Fibroblast of lung (primary cell): ENCODE measurements around the gene NAV3. TPM values are rescaled to one million over a fixed set of nuclear protein-coding genes. Genes with fewer than 3 reads are reported as not detected.

Experiments
- DNase-seq, 2 donors: peaks; one replicate each; pipeline versions ENCODE4 v3.0.0 to v3.0.0-alpha.2; 2010; ENCODE audit warnings: low read depth in 2 of 2
- H2AFZ ChIP-seq: 2 replicates; pipeline ENCODE4 v1.5.1; 2012; ENCODE audit warnings: low read length, control low read depth, inconsistent platforms
- H3K27ac ChIP-seq: 2 replicates; pipeline ENCODE4 v1.5.1; 2011; ENCODE audit warnings: low read length, control low read depth; ENCODE audit not compliant: insufficient read depth
- H3K27me3 ChIP-seq: 2 replicates; pipeline ENCODE4 v1.5.1; 2011; ENCODE audit warnings: mild to moderate bottlenecking, low read length; ENCODE audit not compliant: control insufficient read depth, insufficient read depth
- H3K36me3 ChIP-seq: 2 replicates; pipeline ENCODE4 v1.5.1; 2011; ENCODE audit warnings: low read length; ENCODE audit not compliant: control insufficient read depth, insufficient read depth
- H3K4me1 ChIP-seq: 2 replicates; pipeline ENCODE4 v1.5.1; 2011; ENCODE audit warnings: low read length; ENCODE audit not compliant: control insufficient read depth, insufficient read depth; ENCODE audit errors: extremely low read depth
- H3K4me2 ChIP-seq: 2 replicates; pipeline ENCODE4 v1.5.1; 2011; ENCODE audit warnings: low read length, control low read depth; ENCODE audit not compliant: insufficient read depth; ENCODE audit errors: extremely low read depth
- H3K4me3 ChIP-seq, 4 experiments: fragments of 200-600 bp in 1 of 4; sonication (generic) in 1 of 4; replicated peaks in 1 of 4; 2 replicates each; pipeline ENCODE4 v1.5.1; 2011 to 2016; ENCODE audit warnings: low read length in 4 of 4, low read depth in 3 of 4, mild to moderate bottlenecking in 3 of 4, control low read depth in 2 of 4, inconsistent platforms in 1 of 4, mixed read lengths in 1 of 4; ENCODE audit not compliant: insufficient read depth in 1 of 4; ENCODE audit errors: control extremely low read depth in 1 of 4
- H3K79me2 ChIP-seq: 2 replicates; pipeline ENCODE4 v1.5.1; 2012; ENCODE audit warnings: mild to moderate bottlenecking, low read length, inconsistent platforms; ENCODE audit not compliant: control insufficient read depth, insufficient read depth
- H3K9ac ChIP-seq: 2 replicates; pipeline ENCODE4 v1.5.1; 2011; ENCODE audit warnings: mild to moderate bottlenecking, low read length, control low read depth; ENCODE audit not compliant: insufficient read depth
- H3K9me3 ChIP-seq: 2 replicates; pipeline ENCODE4 v1.5.1; 2012; ENCODE audit warnings: low read depth, low read length; ENCODE audit not compliant: control insufficient read depth, insufficient read depth
- H4K20me1 ChIP-seq: 2 replicates; pipeline ENCODE4 v1.5.1; 2011; ENCODE audit warnings: low read length; ENCODE audit not compliant: control insufficient read depth, insufficient read depth; ENCODE audit errors: extremely low read depth
- EZH2 ChIP-seq: IDR thresholded peaks from 2 replicates; pipeline ENCODE4 v1.5.1; 2012; ENCODE audit warnings: low read length, control low read depth, mild to moderate bottlenecking; ENCODE audit errors: missing control alignments
- polyA plus RNA-seq, 2 donors: library from polyadenylated mRNA; depleted of rRNA in 1 of 2; stranded (reverse) in 1 of 2; unstranded in 1 of 2; fragments of >200 nt; gene quantifications; 2 replicates each; pipeline ENCODE4 v1.2.1, GENCODE V29; 2011 to 2012; ENCODE audit warnings: missing spikeins in 1 of 2
- total RNA-seq: library from RNA; depleted of rRNA; stranded (reverse); fragments of >200 nt; gene quantifications from 2 replicates; pipeline ENCODE4 v1.2.1, GENCODE V29; 2014
- TF ChIP-seq, protein P1 (sequence below), 2 donors: IDR thresholded peaks in 1 of 2; conservative IDR thresholded peaks in 1 of 2; 1 replicate in 1 of 2; 2 replicates in 1 of 2; pipeline ENCODE4 v1.5.1; 2011 to 2012; ENCODE audit warnings: low read length in 2 of 2, control low read depth in 1 of 2, inconsistent platforms in 1 of 2, low read depth in 1 of 2, mild to moderate bottlenecking in 1 of 2

Gene NAV3
- total and polyA plus RNA-seq, 2 donors (not counting 1 experiment from before 2014, with no cell fraction given) = 30.8 to 60.6 TPM

DNA sequence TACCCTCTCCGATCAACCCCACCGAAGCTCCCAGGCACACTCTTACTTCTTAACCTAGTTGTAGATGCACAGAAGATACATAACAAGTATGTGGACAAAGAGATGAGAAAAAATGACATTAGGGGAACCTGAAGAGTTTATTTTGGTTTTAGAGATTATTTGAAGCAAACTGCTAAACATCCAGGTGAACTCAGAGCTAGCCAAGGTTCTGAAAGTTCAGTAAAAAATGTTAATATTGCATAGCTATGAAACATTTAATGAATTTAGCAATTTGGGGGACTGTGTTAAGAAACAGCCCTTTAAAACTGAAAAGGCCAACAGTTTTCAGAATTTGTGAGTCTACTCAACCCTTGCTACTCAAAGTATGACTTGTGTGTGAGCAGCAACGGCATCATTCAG lies 174.4 kb downstream of the NAV3 start:
- Histone ChIP-seq H3K4me2 (no peak overlapping the region), H3K4me3 (no peak overlapping the region), H3K4me1 (no peaks in the 10 kb centered on the region), H3K9ac (no peak overlapping the region), H3K27me3 (no peaks in the 10 kb centered on the region), H3K27ac (no peak overlapping the region), H3K9me3 (no peaks in the 10 kb centered on the region), H4K20me1 (no peaks in the 10 kb centered on the region), H3K79me2 (peaks cover 11% of the 10 kb centered on the region), H3K36me3 (peaks cover 10% of the 10 kb centered on the region), H2AFZ (no peak overlapping the region)
- DNase-seq = no peak
- TF ChIP-seq, protein P1, sequence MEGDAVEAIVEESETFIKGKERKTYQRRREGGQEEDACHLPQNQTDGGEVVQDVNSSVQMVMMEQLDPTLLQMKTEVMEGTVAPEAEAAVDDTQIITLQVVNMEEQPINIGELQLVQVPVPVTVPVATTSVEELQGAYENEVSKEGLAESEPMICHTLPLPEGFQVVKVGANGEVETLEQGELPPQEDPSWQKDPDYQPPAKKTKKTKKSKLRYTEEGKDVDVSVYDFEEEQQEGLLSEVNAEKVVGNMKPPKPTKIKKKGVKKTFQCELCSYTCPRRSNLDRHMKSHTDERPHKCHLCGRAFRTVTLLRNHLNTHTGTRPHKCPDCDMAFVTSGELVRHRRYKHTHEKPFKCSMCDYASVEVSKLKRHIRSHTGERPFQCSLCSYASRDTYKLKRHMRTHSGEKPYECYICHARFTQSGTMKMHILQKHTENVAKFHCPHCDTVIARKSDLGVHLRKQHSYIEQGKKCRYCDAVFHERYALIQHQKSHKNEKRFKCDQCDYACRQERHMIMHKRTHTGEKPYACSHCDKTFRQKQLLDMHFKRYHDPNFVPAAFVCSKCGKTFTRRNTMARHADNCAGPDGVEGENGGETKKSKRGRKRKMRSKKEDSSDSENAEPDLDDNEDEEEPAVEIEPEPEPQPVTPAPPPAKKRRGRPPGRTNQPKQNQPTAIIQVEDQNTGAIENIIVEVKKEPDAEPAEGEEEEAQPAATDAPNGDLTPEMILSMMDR (conservative IDR thresholded peaks at IDR 0.05 in 1 of 2, IDR thresholded peaks at IDR 0.05 in 1 of 2; ENCODE audit: low read depth in 1 of 2, low read length in 2 of 2) = no peak
- TF ChIP-seq EZH2 = no peak

DNA sequence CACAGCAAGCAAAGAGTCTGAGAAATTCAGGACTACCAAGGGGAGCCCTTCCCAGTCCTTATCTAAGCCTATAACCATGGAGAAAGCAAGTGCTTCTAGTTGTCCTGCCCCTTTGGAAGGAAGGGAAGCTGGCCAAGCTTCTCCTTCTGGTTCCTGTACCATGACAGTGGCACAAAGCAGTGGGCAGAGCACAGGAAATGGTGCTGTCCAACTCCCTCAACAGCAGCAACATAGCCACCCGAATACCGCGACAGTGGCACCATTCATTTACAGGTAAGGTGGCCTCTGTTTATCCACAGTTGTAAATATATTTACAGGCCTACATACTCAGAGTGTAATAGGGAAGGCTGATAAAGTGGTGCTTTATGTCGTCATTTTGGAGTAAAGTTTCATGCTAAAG lies 176.5 kb downstream of the NAV3 start:
- no peaks in the 10 kb centered on the region for H3K9me3 ChIP-seq
- H2AFZ ChIP-seq = no peak overlapping the region
- H3K27me3 ChIP-seq = no peaks in the 10 kb centered on the region
- TF ChIP-seq, protein P1 (conservative IDR thresholded peaks at IDR 0.05 in 1 of 2, IDR thresholded peaks at IDR 0.05 in 1 of 2; ENCODE audit: low read depth in 1 of 2, low read length in 2 of 2) = no peak
- H3K79me2 ChIP-seq = peaks cover 14% of the 10 kb centered on the region
- H3K27ac ChIP-seq = no peak overlapping the region
- no peaks in the 10 kb centered on the region for H4K20me1 ChIP-seq
- peaks cover 10% of the 10 kb centered on the region for H3K36me3 ChIP-seq
- H3K4me1 ChIP-seq = no peaks in the 10 kb centered on the region
- H3K4me3 ChIP-seq = no peak overlapping the region
- H3K4me2 ChIP-seq = no peak overlapping the region
- no peak for DNase-seq
- H3K9ac ChIP-seq = no peak overlapping the region

DNA sequence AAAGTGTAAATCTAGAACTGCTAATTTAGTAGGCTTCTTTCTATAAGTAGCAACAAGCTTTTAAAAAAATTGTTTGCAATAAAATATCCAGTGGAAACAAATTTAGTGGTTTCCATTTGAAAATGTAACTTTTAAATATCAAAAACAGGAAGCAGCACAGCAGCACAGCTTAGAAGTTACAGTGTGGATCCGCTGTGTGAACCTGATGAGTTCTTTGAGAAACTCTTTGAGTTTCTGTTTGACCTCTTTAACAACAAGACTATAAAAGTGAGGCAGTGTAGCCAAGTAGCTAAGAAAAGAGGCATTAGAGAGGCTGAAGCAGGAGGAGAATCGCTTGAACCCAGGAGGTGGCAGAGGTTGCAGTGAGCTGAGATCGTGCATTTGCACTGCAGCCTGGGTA lies 178.3 kb downstream of the NAV3 start:
- Histone ChIP-seq H3K4me3 (no peak overlapping the region), H3K4me1 (no peaks in the 10 kb centered on the region), H3K36me3 (peaks cover 10% of the 10 kb centered on the region), H4K20me1 (no peaks in the 10 kb centered on the region), H3K27ac (no peak overlapping the region), H3K79me2 (peaks cover 18% of the 10 kb centered on the region), H3K4me2 (no peak overlapping the region), H3K9me3 (no peaks in the 10 kb centered on the region), H3K27me3 (no peaks in the 10 kb centered on the region), H3K9ac (no peak overlapping the region), H2AFZ (no peak overlapping the region)
- TF ChIP-seq, protein P1 (conservative IDR thresholded peaks at IDR 0.05 in 1 of 2, IDR thresholded peaks at IDR 0.05 in 1 of 2; ENCODE audit: low read depth in 1 of 2, low read length in 2 of 2) = no peak
- no peak for DNase-seq
